ENCODE data around the gene ZMYND8. TPM values are rescaled to one million over a fixed set of nuclear protein-coding genes. Genes with fewer than 3 reads are reported as not detected.

Gene ZMYND8
- total RNA-seq, 1 donor from 2014 or later, result 86.0 TPM

GRCh38 chr20:47160992-47161391, 195.5 kb downstream of the ZMYND8 start:
- Mint-ChIP-seq H3K4me3 (no peak overlapping the region), H3K4me1 (no peaks in the 10 kb centered on the region), H3K9me3 (peaks cover 3% of the 10 kb centered on the region), H3K36me3 (ENCODE audit: low read depth) (peaks cover 3% of the 10 kb centered on the region), H3K27ac (ENCODE audit: unreplicated experiment) (no peak overlapping the region), H3K27me3 (ENCODE audit: low read depth) (peaks cover 6% of the 10 kb centered on the region)
- no peak for DNase-seq (ENCODE audit: low read depth, low spot score)
- TF ChIP-seq CTCF (conservative IDR thresholded peaks at IDR 0.05), result no peak

- Mint-ChIP-seq H3K27ac (ENCODE audit: unreplicated experiment) (no peak overlapping the region), H3K4me1 (no peaks in the 10 kb centered on the region), H3K27me3 (ENCODE audit: low read depth) (peaks cover 6% of the 10 kb centered on the region), H3K9me3 (peaks cover 3% of the 10 kb centered on the region), H3K4me3 (no peak overlapping the region), H3K36me3 (ENCODE audit: low read depth) (peaks cover 3% of the 10 kb centered on the region)
- TF ChIP-seq CTCF (conservative IDR thresholded peaks at IDR 0.05), result no peak
- DNase-seq (ENCODE audit: low read depth, low spot score), result no peak
These were observed 196.3 kb downstream of the ZMYND8 start for GRCh38 chr20:47160240-47160639.

Small RNAs within 50 kb of the gene (microRNA-seq; reads per million reads assigned to microRNA genes)
- gene MIR3616, result 2.4 reads per million

Other genes with a start within 250 kb of the ZMYND8 start
- gene NCOA3, start 145.2 kb upstream of the ZMYND8 start, total RNA-seq, result 23.9 and 25.7 TPM in 2 replicates

Data from neural crest cell (in vitro differentiated cells).